Transverse colon (tissue), 4 donors: ENCODE data around the gene SAA1. TPM values are rescaled to one million over a fixed set of nuclear protein-coding genes. Genes with fewer than 3 reads are reported as not detected.

ENCODE experiments used
- DNase-seq: peaks from one replicate; pipeline ENCODE4 v3.0.0-alpha.2; 2019
- H3K27ac ChIP-seq, 4 donors: fragments of 200-600 bp; sonication (generic); 2 replicates each; pipeline ENCODE4 v1.5.1; 2016 to 2018; ENCODE audit warnings: inconsistent platforms in 4 of 4
- H3K27me3 ChIP-seq: fragments of 200-600 bp; sonication (generic); 2 replicates; pipeline ENCODE4 v1.5.1; 2017; ENCODE audit warnings: inconsistent platforms
- H3K36me3 ChIP-seq, 4 donors: fragments of 200-600 bp; sonication (generic); 2 replicates each; pipeline ENCODE4 v1.5.1; 2017 to 2019; ENCODE audit warnings: inconsistent platforms in 4 of 4
- H3K4me1 ChIP-seq, 4 donors: fragments of 200-600 bp; sonication (generic); 2 replicates each; pipeline ENCODE4 v1.5.1; 2017 to 2020; ENCODE audit warnings: inconsistent platforms in 4 of 4
- H3K4me3 ChIP-seq, 4 donors: fragments of 200-600 bp; sonication (generic); 1 replicate in 1 of 4; 2 replicates in 3 of 4; pipeline versions ENCODE4 v1.5.1 to v1.6.1; 2017 to 2019; ENCODE audit warnings: inconsistent platforms in 4 of 4
- H3K9me3 ChIP-seq, 2 donors: fragments of 200-600 bp; sonication (generic); 2 replicates each; pipeline ENCODE4 v1.5.1; 2017 to 2019; ENCODE audit warnings: inconsistent platforms in 2 of 2
- EP300 ChIP-seq: sonication (generic); formaldehyde crosslinking; IDR thresholded peaks from one replicate; pipeline ENCODE4 v1.6.1; 2017; ENCODE audit warnings: antibody characterized with exemption, low read depth
- POLR2A ChIP-seq: fragments of 450-650 bp; IDR thresholded peaks from one replicate; pipeline ENCODE4 v1.6.1; 2016; ENCODE audit warnings: antibody characterized with exemption, mild to moderate bottlenecking, moderate library complexity
- POLR2AphosphoS5 ChIP-seq, 3 donors: sonication (generic); formaldehyde crosslinking; IDR thresholded peaks; one replicate each; pipeline ENCODE4 v1.6.1; 2016; ENCODE audit warnings: antibody characterized with exemption in 3 of 3
- WGBS, 2 donors: methylation state at CpG; one replicate each; pipeline ENCODE4 v1.1.5; 2018; ENCODE audit warnings: low coverage in 1 of 2; 5-methylcytosine and 5-hydroxymethylcytosine counted together
- in situ Hi-C, 4 donors: fragments of 200-750 bp; cut with MboI; loops; one replicate each; pipeline versions ENCODE4 v1.15.0 to v1.15.1; 2017; ENCODE audit warnings: low sequenced_read_pairs in 3 of 4, low pct_ligation_motif_present in 1 of 4, low pct_unique_long_range_greater_than_20kb in 1 of 4
- intact Hi-C: fragments of 100-400 bp; cut with DNase I; formaldehyde crosslinking; loops from one replicate; pipeline ENCODE4 v1.15.1; 2023; ENCODE audit warnings: low total_unique reads
- total RNA-seq, 4 donors: library from RNA; depleted of rRNA; stranded (reverse); fragments of >200 nt; gene quantifications; one replicate each; pipeline ENCODE4 v1.1.0, GENCODE V29; 2016
- TF ChIP-seq, protein P1 (sequence below), 5 experiments: fragments of 200-600 bp in 3 of 5; fragments of 450-650 bp in 2 of 5; sonication (generic) in 3 of 5; IDR thresholded peaks; 1 replicate in 2 of 5; 2 replicates in 3 of 5; pipeline ENCODE4 v1.5.1; 2016 to 2017; ENCODE audit warnings: antibody characterized with exemption in 5 of 5, inconsistent platforms in 3 of 5, mild to moderate bottlenecking in 2 of 5, moderate library complexity in 1 of 5

The SAA1 gene
- total RNA-seq, 4 donors from 2014 or later = 6.0 to 38.9 (median 17.1) TPM; not detected in 1

GRCh38 chr11:18285841-18286240 is 19.8 kb downstream of the SAA1 start:
- Histone ChIP-seq H3K4me3 (no peak overlapping the region), H3K36me3 (peaks cover 0 to 39% (median 15%) of the 10 kb centered on the region in 4 donors), H3K9me3 (no peaks in the 10 kb centered on the region), H3K27me3 (no peaks in the 10 kb centered on the region), H3K27ac (no peak overlapping the region), H3K4me1 (no peaks in the 10 kb centered on the region)
- TF ChIP-seq EP300 (no peak), POLR2A (no peak), POLR2AphosphoS5 (IDR thresholded peaks at IDR 0.05) (no peak)
- TF ChIP-seq, protein P1, sequence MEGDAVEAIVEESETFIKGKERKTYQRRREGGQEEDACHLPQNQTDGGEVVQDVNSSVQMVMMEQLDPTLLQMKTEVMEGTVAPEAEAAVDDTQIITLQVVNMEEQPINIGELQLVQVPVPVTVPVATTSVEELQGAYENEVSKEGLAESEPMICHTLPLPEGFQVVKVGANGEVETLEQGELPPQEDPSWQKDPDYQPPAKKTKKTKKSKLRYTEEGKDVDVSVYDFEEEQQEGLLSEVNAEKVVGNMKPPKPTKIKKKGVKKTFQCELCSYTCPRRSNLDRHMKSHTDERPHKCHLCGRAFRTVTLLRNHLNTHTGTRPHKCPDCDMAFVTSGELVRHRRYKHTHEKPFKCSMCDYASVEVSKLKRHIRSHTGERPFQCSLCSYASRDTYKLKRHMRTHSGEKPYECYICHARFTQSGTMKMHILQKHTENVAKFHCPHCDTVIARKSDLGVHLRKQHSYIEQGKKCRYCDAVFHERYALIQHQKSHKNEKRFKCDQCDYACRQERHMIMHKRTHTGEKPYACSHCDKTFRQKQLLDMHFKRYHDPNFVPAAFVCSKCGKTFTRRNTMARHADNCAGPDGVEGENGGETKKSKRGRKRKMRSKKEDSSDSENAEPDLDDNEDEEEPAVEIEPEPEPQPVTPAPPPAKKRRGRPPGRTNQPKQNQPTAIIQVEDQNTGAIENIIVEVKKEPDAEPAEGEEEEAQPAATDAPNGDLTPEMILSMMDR (IDR thresholded peaks at IDR 0.05) = no peak
- WGBS, 2 donors = 97 to 100% methylated on average over 1 of the region's 1 CpG
- intact Hi-C loops = no loop called here
- DNase-seq = no peak
- in situ Hi-C loops = no loop called here

GRCh38 chr11:18288911-18289310 is 22.8 kb downstream of the SAA1 start:
- no peak overlapping the region for H3K4me3 ChIP-seq
- intact Hi-C loops = no loop called here
- H3K27me3 ChIP-seq = no peaks in the 10 kb centered on the region
- 94 to 100% methylated on average over 3 to 4 of the region's 4 CpGs for WGBS, 2 donors
- in situ Hi-C loops = no loop called here
- no peaks in the 10 kb centered on the region for H3K4me1 ChIP-seq
- H3K9me3 ChIP-seq = no peaks in the 10 kb centered on the region
- TF ChIP-seq POLR2AphosphoS5 (IDR thresholded peaks at IDR 0.05) = no peak
- no peak for TF ChIP-seq EP300
- no peak for TF ChIP-seq POLR2A
- TF ChIP-seq, protein P1 (IDR thresholded peaks at IDR 0.05) = no peak
- DNase-seq = no peak
- H3K36me3 ChIP-seq = peaks cover 0 to 60% (median 22%) of the 10 kb centered on the region in 4 donors
- no peak overlapping the region for H3K27ac ChIP-seq

DNA sequence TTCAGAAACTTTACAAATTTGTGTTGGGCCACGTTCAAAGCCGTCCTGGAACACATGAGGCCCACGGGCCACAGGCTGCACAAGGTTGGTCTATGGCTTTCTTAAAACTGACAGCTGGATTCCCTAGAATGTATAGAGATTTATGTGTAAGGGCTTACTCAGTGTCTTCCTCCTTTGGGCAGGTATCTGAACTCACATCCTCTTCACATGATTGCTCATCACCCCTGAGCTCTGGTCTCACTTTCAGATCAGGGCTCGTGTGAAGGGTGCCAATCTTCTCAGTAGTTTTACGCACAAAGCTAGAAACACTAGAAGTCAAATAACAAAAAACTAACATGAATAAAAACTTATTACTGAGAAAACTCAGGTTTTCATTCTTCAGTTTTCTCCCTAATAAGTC is 28.8 kb downstream of the SAA1 start:
- Histone ChIP-seq H3K4me1 (no peaks in the 10 kb centered on the region), H3K27ac (no peak overlapping the region), H3K27me3 (no peaks in the 10 kb centered on the region), H3K9me3 (no peaks in the 10 kb centered on the region), H3K36me3 (peaks cover 0 to 73% (median 22%) of the 10 kb centered on the region in 4 donors), H3K4me3 (no peak overlapping the region)
- intact Hi-C loops (no loop called here), in situ Hi-C loops (no loop called here)
- DNase-seq = no peak
- TF ChIP-seq EP300 (no peak), POLR2AphosphoS5 (IDR thresholded peaks at IDR 0.05) (no peak)
- TF ChIP-seq, protein P1 (IDR thresholded peaks at IDR 0.05) = no peak
- WGBS, 2 donors = 91% methylated on average over 4 to 5 of the region's 5 CpGs

DNA sequence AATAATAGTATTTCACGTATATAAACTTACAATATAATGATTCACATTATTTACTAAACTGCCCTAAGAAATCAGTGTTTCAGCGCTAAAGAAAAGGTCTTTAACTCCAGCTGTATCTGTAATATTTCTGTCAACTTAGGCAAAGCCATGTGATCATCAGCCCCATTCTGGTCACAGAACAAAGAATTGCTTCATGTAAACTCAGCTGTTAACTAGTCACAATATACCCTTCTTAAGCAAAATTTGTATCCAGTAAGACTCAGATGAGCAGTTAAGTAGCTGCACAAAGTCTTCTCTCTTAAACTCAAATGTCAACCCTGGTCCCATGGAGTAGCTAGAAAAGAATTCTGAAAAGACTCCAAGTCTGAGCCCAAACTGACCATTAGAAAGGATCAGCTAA is 29.3 kb downstream of the SAA1 start:
- no peaks in the 10 kb centered on the region for H3K27me3 ChIP-seq
- in situ Hi-C loops = no loop called here
- no peak for DNase-seq
- intact Hi-C loops = no loop called here
- TF ChIP-seq EP300 (no peak), POLR2A (no peak), POLR2AphosphoS5 (IDR thresholded peaks at IDR 0.05) (no peak)
- TF ChIP-seq, protein P1 (IDR thresholded peaks at IDR 0.05) = no peak
- H3K4me3 ChIP-seq = no peak overlapping the region
- 73 to 92% methylated on average over 2 of the region's 2 CpGs for WGBS, 2 donors
- H3K9me3 ChIP-seq = no peaks in the 10 kb centered on the region
- no peak overlapping the region for H3K27ac ChIP-seq
- peaks cover 0 to 78% (median 22%) of the 10 kb centered on the region in 4 donors for H3K36me3 ChIP-seq
- no peaks in the 10 kb centered on the region for H3K4me1 ChIP-seq
